ENCODE data around the gene PITPNB. TPM values are rescaled to one million over a fixed set of nuclear protein-coding genes. Genes with fewer than 3 reads are reported as not detected.

The PITPNB gene
- total RNA-seq, 1 donor from 2014 or later, result 72.5 TPM

DNA sequence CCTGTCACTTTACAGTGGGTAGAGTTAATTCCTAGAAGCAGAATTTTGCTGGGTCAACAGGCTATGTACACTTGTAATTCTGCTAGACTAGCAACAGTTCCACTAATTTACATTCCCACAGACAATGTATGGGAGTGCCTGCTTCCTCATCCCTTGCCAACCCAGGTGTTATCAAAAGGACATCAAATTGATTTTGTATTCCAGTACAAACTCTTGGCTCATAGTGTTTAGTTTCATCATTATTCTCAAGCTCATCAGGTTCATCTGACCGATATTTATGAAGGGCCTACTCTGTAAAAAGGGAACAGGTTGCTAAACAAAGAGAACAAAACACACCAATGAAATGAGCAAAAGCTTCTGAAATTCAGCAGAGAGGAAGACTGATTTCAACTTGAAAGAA lies 30.7 kb downstream of the PITPNB start:
- no peak overlapping the region for H3K4me3 Mint-ChIP-seq (ENCODE audit: unreplicated experiment)
- no peaks in the 10 kb centered on the region for H3K27me3 Mint-ChIP-seq (ENCODE audit: unreplicated experiment)
- H3K9me3 Mint-ChIP-seq (ENCODE audit: unreplicated experiment), result no peaks in the 10 kb centered on the region
- H3K27ac Mint-ChIP-seq (ENCODE audit: unreplicated experiment), result peak overlapping the region; percentile 68
- H3K36me3 Mint-ChIP-seq (ENCODE audit: low read depth, unreplicated experiment), result peaks cover 9% of the 10 kb centered on the region
- H3K4me1 Mint-ChIP-seq (ENCODE audit: unreplicated experiment), result peaks cover 17% of the 10 kb centered on the region
- no peak for DNase-seq (ENCODE audit: low spot score)
- TF ChIP-seq, protein P1, sequence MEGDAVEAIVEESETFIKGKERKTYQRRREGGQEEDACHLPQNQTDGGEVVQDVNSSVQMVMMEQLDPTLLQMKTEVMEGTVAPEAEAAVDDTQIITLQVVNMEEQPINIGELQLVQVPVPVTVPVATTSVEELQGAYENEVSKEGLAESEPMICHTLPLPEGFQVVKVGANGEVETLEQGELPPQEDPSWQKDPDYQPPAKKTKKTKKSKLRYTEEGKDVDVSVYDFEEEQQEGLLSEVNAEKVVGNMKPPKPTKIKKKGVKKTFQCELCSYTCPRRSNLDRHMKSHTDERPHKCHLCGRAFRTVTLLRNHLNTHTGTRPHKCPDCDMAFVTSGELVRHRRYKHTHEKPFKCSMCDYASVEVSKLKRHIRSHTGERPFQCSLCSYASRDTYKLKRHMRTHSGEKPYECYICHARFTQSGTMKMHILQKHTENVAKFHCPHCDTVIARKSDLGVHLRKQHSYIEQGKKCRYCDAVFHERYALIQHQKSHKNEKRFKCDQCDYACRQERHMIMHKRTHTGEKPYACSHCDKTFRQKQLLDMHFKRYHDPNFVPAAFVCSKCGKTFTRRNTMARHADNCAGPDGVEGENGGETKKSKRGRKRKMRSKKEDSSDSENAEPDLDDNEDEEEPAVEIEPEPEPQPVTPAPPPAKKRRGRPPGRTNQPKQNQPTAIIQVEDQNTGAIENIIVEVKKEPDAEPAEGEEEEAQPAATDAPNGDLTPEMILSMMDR (IDR thresholded peaks at IDR 0.05; ENCODE audit: unreplicated experiment), result no peak

- peaks cover 17% of the 10 kb centered on the region for H3K4me1 Mint-ChIP-seq (ENCODE audit: unreplicated experiment)
- H3K9me3 Mint-ChIP-seq (ENCODE audit: unreplicated experiment), result no peaks in the 10 kb centered on the region
- no peak overlapping the region for H3K4me3 Mint-ChIP-seq (ENCODE audit: unreplicated experiment)
- DNase-seq (ENCODE audit: low spot score), result no peak
- TF ChIP-seq, protein P1 (IDR thresholded peaks at IDR 0.05; ENCODE audit: unreplicated experiment), result peak; percentile 13
- H3K36me3 Mint-ChIP-seq (ENCODE audit: low read depth, unreplicated experiment), result peaks cover 4% of the 10 kb centered on the region
- H3K27ac Mint-ChIP-seq (ENCODE audit: unreplicated experiment), result peak overlapping the region; percentile 19
- H3K27me3 Mint-ChIP-seq (ENCODE audit: unreplicated experiment), result no peaks in the 10 kb centered on the region
Observed at GRCh38 chr22:27886843-27887151, 32.3 kb downstream of the PITPNB start.

GRCh38 chr22:27885977-27886842 lies 32.8 kb downstream of the PITPNB start:
- TF ChIP-seq, protein P1 (IDR thresholded peaks at IDR 0.05; ENCODE audit: unreplicated experiment), result peak; percentile 97
- peak; percentile 36 for DNase-seq (ENCODE audit: low spot score)
- H3K4me1 Mint-ChIP-seq (ENCODE audit: unreplicated experiment), result peaks cover 17% of the 10 kb centered on the region
- peak overlapping the region; percentile 80 for H3K27ac Mint-ChIP-seq (ENCODE audit: unreplicated experiment)
- H3K9me3 Mint-ChIP-seq (ENCODE audit: unreplicated experiment), result no peaks in the 10 kb centered on the region
- no peak overlapping the region for H3K4me3 Mint-ChIP-seq (ENCODE audit: unreplicated experiment)
- H3K27me3 Mint-ChIP-seq (ENCODE audit: unreplicated experiment), result no peaks in the 10 kb centered on the region
- H3K36me3 Mint-ChIP-seq (ENCODE audit: low read depth, unreplicated experiment), result peaks cover 4% of the 10 kb centered on the region

- H3K36me3 Mint-ChIP-seq (ENCODE audit: low read depth, unreplicated experiment), result peaks cover 4% of the 10 kb centered on the region
- peaks cover 12% of the 10 kb centered on the region for H3K4me1 Mint-ChIP-seq (ENCODE audit: unreplicated experiment)
- DNase-seq (ENCODE audit: low spot score), result no peak
- H3K4me3 Mint-ChIP-seq (ENCODE audit: unreplicated experiment), result no peak overlapping the region
- no peaks in the 10 kb centered on the region for H3K27me3 Mint-ChIP-seq (ENCODE audit: unreplicated experiment)
- TF ChIP-seq, protein P1 (IDR thresholded peaks at IDR 0.05; ENCODE audit: unreplicated experiment), result no peak
- H3K27ac Mint-ChIP-seq (ENCODE audit: unreplicated experiment), result no peak overlapping the region
- no peaks in the 10 kb centered on the region for H3K9me3 Mint-ChIP-seq (ENCODE audit: unreplicated experiment)
Observed at GRCh38 chr22:27883656-27884350, 35.3 kb downstream of the PITPNB start.

Measured in endothelial cell (in vitro differentiated cells).